Prostate gland (tissue), 2 donors: ENCODE results near the gene RNF103. TPM values are rescaled to one million over a fixed set of nuclear protein-coding genes. Genes with fewer than 3 reads are reported as not detected.

Experiments
- DNase-seq: peaks from one replicate; pipeline ENCODE4 v3.0.0-alpha.2; 2019; ENCODE audit warnings: low spot score
- H3K27ac ChIP-seq, 2 donors: fragments of 200-600 bp; sonication (generic); 2 replicates each; pipeline ENCODE4 v1.5.1; 2017 to 2019
- H3K27me3 ChIP-seq: fragments of 200-600 bp; sonication (generic); replicated peaks from 2 replicates; pipeline ENCODE4 v1.5.1; 2019; ENCODE audit not compliant: insufficient read depth
- H3K36me3 ChIP-seq, 2 donors: fragments of 200-600 bp; sonication (generic); 1 replicate in 1 of 2; 2 replicates in 1 of 2; pipeline versions ENCODE4 v1.5.1 to v1.8.1; 2017 to 2019
- H3K4me1 ChIP-seq: fragments of 200-600 bp; sonication (generic); replicated peaks from 2 replicates; pipeline ENCODE4 v1.5.1; 2019
- H3K4me3 ChIP-seq, 2 donors: fragments of 200-600 bp; sonication (generic); 2 replicates each; pipeline ENCODE4 v1.5.1; 2017 to 2019
- H3K9me3 ChIP-seq: fragments of 200-600 bp; sonication (generic); 2 replicates; pipeline ENCODE4 v1.5.1; 2017
- POLR2A ChIP-seq: fragments of 450-650 bp; IDR thresholded peaks from one replicate; pipeline ENCODE4 v1.6.1; 2016; ENCODE audit warnings: antibody characterized with exemption, mild to moderate bottlenecking
- POLR2AphosphoS5 ChIP-seq: sonication (generic); formaldehyde crosslinking; IDR thresholded peaks from one replicate; pipeline ENCODE4 v1.6.1; 2017; ENCODE audit warnings: antibody characterized with exemption
- WGBS: methylation state at CpG from one replicate; pipeline ENCODE4 v1.1.5; 2018; 5-methylcytosine and 5-hydroxymethylcytosine counted together
- intact Hi-C: fragments of 100-400 bp; cut with DNase I; formaldehyde crosslinking; loops from one replicate; pipeline ENCODE4 v1.14.2; 2022
- total RNA-seq, 2 donors: library from RNA; depleted of rRNA; stranded (reverse); fragments of >200 nt; gene quantifications; one replicate each; pipeline ENCODE4 v1.1.0, GENCODE V29; 2016
- TF ChIP-seq, protein P1 (sequence below), 4 experiments: fragments of 200-600 bp in 2 of 4; fragments of 450-650 bp in 2 of 4; sonication (generic) in 2 of 4; IDR thresholded peaks; 1 replicate in 3 of 4; 2 replicates in 1 of 4; pipeline ENCODE4 v1.5.1; 2016 to 2019; ENCODE audit warnings: antibody characterized with exemption in 4 of 4, mild to moderate bottlenecking in 2 of 4, moderate library complexity in 2 of 4

Gene RNF103
- total RNA-seq, 2 donors from 2014 or later, result 40.8 to 41.9 TPM

DNA sequence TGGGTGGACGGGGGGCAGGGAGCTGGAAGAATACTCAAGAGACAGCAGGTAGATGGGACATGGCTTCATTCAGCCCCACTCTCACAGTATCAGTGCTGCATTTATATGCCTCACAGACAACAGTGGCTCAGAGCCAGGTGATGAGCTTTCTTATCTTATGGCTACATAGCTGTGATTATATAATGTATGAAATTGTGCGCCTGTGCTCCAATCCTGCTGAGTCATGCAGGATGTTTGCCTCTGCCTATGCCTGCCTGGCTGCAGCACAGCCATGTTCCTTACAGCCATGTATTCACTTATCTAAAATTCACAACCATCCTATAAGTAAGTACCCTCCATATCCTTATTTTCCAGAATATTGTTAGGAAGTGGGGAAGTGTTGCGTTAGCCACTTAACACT lies 37.7 kb upstream of the RNF103 start:
- WGBS, result 98% methylated on average over 3 of the region's 3 CpGs
- intact Hi-C loops, result no loop called here
- TF ChIP-seq, protein P1, sequence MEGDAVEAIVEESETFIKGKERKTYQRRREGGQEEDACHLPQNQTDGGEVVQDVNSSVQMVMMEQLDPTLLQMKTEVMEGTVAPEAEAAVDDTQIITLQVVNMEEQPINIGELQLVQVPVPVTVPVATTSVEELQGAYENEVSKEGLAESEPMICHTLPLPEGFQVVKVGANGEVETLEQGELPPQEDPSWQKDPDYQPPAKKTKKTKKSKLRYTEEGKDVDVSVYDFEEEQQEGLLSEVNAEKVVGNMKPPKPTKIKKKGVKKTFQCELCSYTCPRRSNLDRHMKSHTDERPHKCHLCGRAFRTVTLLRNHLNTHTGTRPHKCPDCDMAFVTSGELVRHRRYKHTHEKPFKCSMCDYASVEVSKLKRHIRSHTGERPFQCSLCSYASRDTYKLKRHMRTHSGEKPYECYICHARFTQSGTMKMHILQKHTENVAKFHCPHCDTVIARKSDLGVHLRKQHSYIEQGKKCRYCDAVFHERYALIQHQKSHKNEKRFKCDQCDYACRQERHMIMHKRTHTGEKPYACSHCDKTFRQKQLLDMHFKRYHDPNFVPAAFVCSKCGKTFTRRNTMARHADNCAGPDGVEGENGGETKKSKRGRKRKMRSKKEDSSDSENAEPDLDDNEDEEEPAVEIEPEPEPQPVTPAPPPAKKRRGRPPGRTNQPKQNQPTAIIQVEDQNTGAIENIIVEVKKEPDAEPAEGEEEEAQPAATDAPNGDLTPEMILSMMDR (IDR thresholded peaks at IDR 0.05), result no peak
- TF ChIP-seq POLR2AphosphoS5 (no peak), POLR2A (no peak)
- no peak overlapping the region for H3K27ac ChIP-seq
- H3K27me3 ChIP-seq, result no peaks in the 10 kb centered on the region
- no peaks in the 10 kb centered on the region for H3K9me3 ChIP-seq
- no peaks in the 10 kb centered on the region for H3K36me3 ChIP-seq
- H3K4me3 ChIP-seq, result no peak overlapping the region
- no peak for DNase-seq
- no peaks in the 10 kb centered on the region for H3K4me1 ChIP-seq

DNA sequence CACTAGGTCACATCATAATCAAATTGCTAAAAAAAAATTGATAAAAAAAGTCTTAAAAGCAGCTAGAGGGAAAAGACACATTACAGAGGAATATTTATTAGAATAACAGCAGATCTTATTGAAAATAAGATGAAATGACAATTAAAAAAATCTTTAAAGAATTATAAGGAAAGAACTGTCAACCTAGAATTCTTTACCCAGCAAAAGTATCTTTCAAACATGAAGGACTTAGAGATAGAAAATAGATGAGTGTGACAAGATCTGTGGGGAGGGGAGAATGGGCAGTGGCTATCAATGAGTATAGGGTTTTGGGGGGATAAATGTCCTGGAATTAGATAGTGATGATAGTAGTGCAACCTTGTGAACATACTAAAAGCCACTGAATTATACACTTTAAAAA lies 26.5 kb upstream of the RNF103 start:
- TF ChIP-seq, protein P1 (IDR thresholded peaks at IDR 0.05), result no peak
- TF ChIP-seq POLR2AphosphoS5 (no peak), POLR2A (no peak)
- Histone ChIP-seq H3K27ac (no peak overlapping the region), H3K9me3 (no peaks in the 10 kb centered on the region), H3K27me3 (no peaks in the 10 kb centered on the region), H3K4me3 (no peak overlapping the region), H3K36me3 (no peaks in the 10 kb centered on the region), H3K4me1 (no peaks in the 10 kb centered on the region)
- DNase-seq, result no peak
- intact Hi-C loops, result no loop called here

- intact Hi-C loops, result no loop called here
- DNase-seq, result no peak
- H3K27me3 ChIP-seq, result no peaks in the 10 kb centered on the region
- 30% methylated on average over 1 of the region's 1 CpG for WGBS
- TF ChIP-seq POLR2AphosphoS5 (no peak), POLR2A (no peak)
- TF ChIP-seq, protein P1 (IDR thresholded peaks at IDR 0.05), result no peak
- H3K27ac ChIP-seq, result no peak overlapping the region
- H3K4me1 ChIP-seq, result no peaks in the 10 kb centered on the region
- no peak overlapping the region for H3K4me3 ChIP-seq
- no peaks in the 10 kb centered on the region for H3K9me3 ChIP-seq
- no peaks in the 10 kb centered on the region for H3K36me3 ChIP-seq
Observed at GRCh38 chr2:86649119-86649947, 25.7 kb upstream of the RNF103 start.

- intact Hi-C loops, result no loop called here
- Histone ChIP-seq H3K9me3 (no peaks in the 10 kb centered on the region), H3K27ac (no peak overlapping the region), H3K36me3 (no peaks in the 10 kb centered on the region), H3K4me3 (no peak overlapping the region), H3K27me3 (no peaks in the 10 kb centered on the region), H3K4me1 (no peaks in the 10 kb centered on the region)
- no peak for DNase-seq
- TF ChIP-seq POLR2AphosphoS5 (no peak), POLR2A (no peak)
- TF ChIP-seq, protein P1 (IDR thresholded peaks at IDR 0.05), result no peak
- 85% methylated on average over 2 of the region's 2 CpGs for WGBS
Observed at GRCh38 chr2:86648681-86649080, 25.0 kb upstream of the RNF103 start.

GRCh38 chr2:86646865-86647264 lies 23.2 kb upstream of the RNF103 start:
- 97% methylated on average over 1 of the region's 1 CpG for WGBS
- Histone ChIP-seq H3K4me3 (no peak overlapping the region), H3K4me1 (no peaks in the 10 kb centered on the region), H3K36me3 (no peaks in the 10 kb centered on the region), H3K27ac (no peak overlapping the region), H3K9me3 (no peaks in the 10 kb centered on the region), H3K27me3 (no peaks in the 10 kb centered on the region)
- intact Hi-C loops, result no loop called here
- TF ChIP-seq, protein P1 (IDR thresholded peaks at IDR 0.05), result no peak
- TF ChIP-seq POLR2A (no peak), POLR2AphosphoS5 (no peak)
- DNase-seq, result no peak
